Esophagus squamous epithelium (tissue), 5 donors: Measurements from ENCODE around the gene SCNN1G. TPM values are rescaled to one million over a fixed set of nuclear protein-coding genes. Genes with fewer than 3 reads are reported as not detected.
"Not testable (repeated sequence)": the region's sequence is repeated elsewhere in the genome, so short reads cannot be mapped to it uniquely, and the experiment has no call there.

ENCODE experiments used
- DNase-seq: peaks from one replicate; lab custom pipeline; 2025; lab: John Stamatoyannopoulos, UW
- H3K27ac ChIP-seq, 4 donors: fragments of 200-600 bp; sonication (generic); one replicate each; pipeline ENCODE4 v1.5.1; 2016 to 2019; ENCODE audit warnings: mild to moderate bottlenecking in 1 of 4
- H3K27me3 ChIP-seq, 4 donors: fragments of 200-600 bp; sonication (generic); 1 replicate in 3 of 4; 2 replicates in 1 of 4; pipeline versions ENCODE4 v1.5.1 to v1.6.0; 2017 to 2021; ENCODE audit warnings: antibody characterized with exemption in 1 of 4
- H3K36me3 ChIP-seq, 3 donors: fragments of 200-600 bp; sonication (generic); one replicate each; pipeline ENCODE4 v1.5.1; 2016 to 2019
- H3K4me1 ChIP-seq, 3 donors: fragments of 200-600 bp; sonication (generic); one replicate each; pipeline ENCODE4 v1.5.1; 2017 to 2019
- H3K4me3 ChIP-seq, 4 donors: fragments of 200-600 bp; sonication (generic); 1 replicate in 3 of 4; 2 replicates in 1 of 4; pipeline ENCODE4 v1.5.1; 2016 to 2019; ENCODE audit warnings: mild to moderate bottlenecking in 2 of 4, moderate library complexity in 1 of 4
- H3K9me3 ChIP-seq, 3 donors: fragments of 200-600 bp; sonication (generic); one replicate each; pipeline ENCODE4 v1.5.1; 2016 to 2019
- POLR2A ChIP-seq, 4 donors: fragments of 450-650 bp; IDR thresholded peaks; one replicate each; pipeline ENCODE4 v1.6.1; 2017; ENCODE audit warnings: antibody characterized with exemption in 4 of 4, mild to moderate bottlenecking in 4 of 4, moderate library complexity in 3 of 4
- WGBS, 2 donors: methylation state at CpG; one replicate each; pipeline ENCODE4 v1.1.5; 2018; 5-methylcytosine and 5-hydroxymethylcytosine counted together
- intact Hi-C: fragments of 100-400 bp; cut with DNase I; formaldehyde crosslinking; loops from one replicate; pipeline ENCODE4 v1.15.0; 2022
- total RNA-seq, 4 donors: library from RNA; depleted of rRNA; stranded (reverse); fragments of >200 nt; gene quantifications; one replicate each; pipeline ENCODE4 v1.1.0, GENCODE V29; 2016
- TF ChIP-seq, protein P1 (sequence below), 6 experiments: fragments of 450-650 bp in 4 of 6; fragments of 200-600 bp in 2 of 6; sonication (generic) in 2 of 6; IDR thresholded peaks; one replicate each; pipeline ENCODE4 v1.5.1; 2016 to 2019; ENCODE audit warnings: antibody characterized with exemption in 6 of 6, mild to moderate bottlenecking in 4 of 6, moderate library complexity in 4 of 6
- donor health status: DM: yes; HTN: yes; CAD: no.

The SCNN1G gene
- total RNA-seq, 4 donors from 2014 or later = 5.0 to 10.8 (median 7.0) TPM

DNA sequence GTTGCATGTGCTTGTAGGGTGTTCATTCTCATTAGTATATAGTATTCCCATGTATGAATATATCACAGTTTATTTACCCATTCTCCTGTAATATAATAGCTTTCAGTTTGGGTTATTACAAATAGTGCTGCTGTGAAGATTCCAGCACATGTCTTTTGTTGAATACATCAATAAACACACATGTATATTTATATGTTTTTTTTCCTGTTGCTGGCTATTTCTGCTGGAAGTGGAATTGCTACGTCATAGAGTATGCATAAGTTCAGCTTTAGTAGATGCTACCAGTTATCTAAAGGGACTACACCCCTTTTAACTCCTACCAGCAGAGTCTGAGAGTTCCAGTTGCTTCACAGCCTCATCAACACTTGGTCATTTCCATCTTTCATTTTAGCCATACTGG lies 67.3 kb downstream of the SCNN1G start:
- DNase-seq = no peak
- 63 to 74% methylated on average over 1 of the region's 1 CpG for WGBS, 2 donors
- intact Hi-C loops = no loop called here

DNA sequence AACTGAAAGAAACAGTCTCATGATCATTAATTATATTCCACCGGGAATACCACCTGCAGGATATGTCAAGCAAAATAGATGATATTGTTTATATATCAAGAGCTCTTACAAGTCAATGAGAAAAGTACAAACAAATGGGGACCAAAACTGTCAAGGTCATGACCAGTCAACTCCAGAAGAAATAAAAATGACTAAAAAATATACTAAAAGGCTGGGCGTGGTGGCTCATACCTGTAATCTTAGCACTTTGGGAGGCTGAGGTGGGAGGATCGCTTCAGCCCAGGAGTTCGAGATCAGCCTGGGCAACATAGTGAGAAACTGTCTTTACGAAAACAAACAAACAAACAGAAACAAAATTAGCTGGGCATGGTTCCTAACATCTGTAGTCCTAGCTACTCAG lies 69.8 kb downstream of the SCNN1G start:
- 78 to 83% methylated on average over 5 of the region's 5 CpGs for WGBS, 2 donors
- H3K27me3 ChIP-seq = no peaks in the 10 kb centered on the region
- intact Hi-C loops = no loop called here

More for the DNA sequence above, 67.3 kb downstream of the SCNN1G start:
- Histone ChIP-seq H3K9me3 (no peaks in the 10 kb centered on the region), H3K4me3 (no peak overlapping the region), H3K27me3 (no peaks in the 10 kb centered on the region), H3K27ac (no peak overlapping the region), H3K36me3 (no peaks in the 10 kb centered on the region), H3K4me1 (peaks cover 0 to 14% (median 0%) of the 10 kb centered on the region in 3 donors)
- no peak for TF ChIP-seq POLR2A (IDR thresholded peaks at IDR 0.05)
- TF ChIP-seq, protein P1, sequence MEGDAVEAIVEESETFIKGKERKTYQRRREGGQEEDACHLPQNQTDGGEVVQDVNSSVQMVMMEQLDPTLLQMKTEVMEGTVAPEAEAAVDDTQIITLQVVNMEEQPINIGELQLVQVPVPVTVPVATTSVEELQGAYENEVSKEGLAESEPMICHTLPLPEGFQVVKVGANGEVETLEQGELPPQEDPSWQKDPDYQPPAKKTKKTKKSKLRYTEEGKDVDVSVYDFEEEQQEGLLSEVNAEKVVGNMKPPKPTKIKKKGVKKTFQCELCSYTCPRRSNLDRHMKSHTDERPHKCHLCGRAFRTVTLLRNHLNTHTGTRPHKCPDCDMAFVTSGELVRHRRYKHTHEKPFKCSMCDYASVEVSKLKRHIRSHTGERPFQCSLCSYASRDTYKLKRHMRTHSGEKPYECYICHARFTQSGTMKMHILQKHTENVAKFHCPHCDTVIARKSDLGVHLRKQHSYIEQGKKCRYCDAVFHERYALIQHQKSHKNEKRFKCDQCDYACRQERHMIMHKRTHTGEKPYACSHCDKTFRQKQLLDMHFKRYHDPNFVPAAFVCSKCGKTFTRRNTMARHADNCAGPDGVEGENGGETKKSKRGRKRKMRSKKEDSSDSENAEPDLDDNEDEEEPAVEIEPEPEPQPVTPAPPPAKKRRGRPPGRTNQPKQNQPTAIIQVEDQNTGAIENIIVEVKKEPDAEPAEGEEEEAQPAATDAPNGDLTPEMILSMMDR (IDR thresholded peaks at IDR 0.05) = no peak

DNA sequence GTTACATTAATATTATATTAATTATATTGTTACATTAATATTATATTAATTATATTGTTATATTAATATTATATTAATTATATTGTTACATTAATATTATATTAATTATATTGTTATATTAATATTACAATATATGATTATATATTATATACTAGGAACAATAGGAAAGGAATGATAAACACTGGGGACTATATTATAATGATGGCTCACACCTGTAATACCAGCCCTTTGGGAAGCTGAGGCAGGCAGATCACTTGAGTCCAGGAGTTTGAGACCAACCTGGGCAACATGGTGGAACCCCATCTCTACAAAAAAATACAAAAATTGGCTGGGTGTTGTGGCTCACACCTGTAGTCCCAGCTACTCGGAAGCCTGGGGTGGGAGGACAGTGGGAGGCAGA lies 71.1 kb downstream of the SCNN1G start:
- H3K4me3 ChIP-seq, DNase-seq, intact Hi-C loops, H3K36me3 ChIP-seq, H3K27me3 ChIP-seq, H3K9me3 ChIP-seq, H3K27ac ChIP-seq: not testable (repeated sequence)
- H3K4me1 ChIP-seq = peaks cover 0 to 34% (median 0%) of the 10 kb centered on the region in 3 donors
- WGBS, 2 donors = 89 to 95% methylated on average over 1 of the region's 1 CpG

More for the DNA sequence above, 69.8 kb downstream of the SCNN1G start:
- DNase-seq = no peak
- Histone ChIP-seq H3K27ac (no peak overlapping the region), H3K4me3 (no peak overlapping the region), H3K36me3 (no peaks in the 10 kb centered on the region), H3K4me1 (peaks cover 0 to 31% (median 0%) of the 10 kb centered on the region in 3 donors), H3K9me3 (no peaks in the 10 kb centered on the region)
- TF ChIP-seq POLR2A (IDR thresholded peaks at IDR 0.05) = no peak
- TF ChIP-seq, protein P1 (IDR thresholded peaks at IDR 0.05) = no peak

DNA sequence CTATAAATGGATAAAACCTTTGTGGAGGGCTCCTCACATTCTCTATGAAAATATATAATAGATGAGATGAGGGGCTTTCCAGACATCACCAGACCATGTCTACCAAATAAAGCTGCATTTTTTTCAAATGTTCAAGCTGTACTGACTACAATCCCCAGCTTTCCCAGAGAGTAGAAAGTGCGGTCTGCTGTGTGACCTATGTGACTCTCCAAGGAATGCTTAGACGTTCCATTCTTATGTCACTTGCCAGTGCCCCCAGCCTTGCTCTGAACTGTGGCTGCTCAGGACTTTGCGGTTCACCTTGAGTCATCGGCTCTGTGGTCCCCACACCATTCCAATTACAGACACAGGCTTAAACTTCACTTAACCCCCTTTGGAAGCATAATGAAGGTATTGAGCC lies 71.8 kb downstream of the SCNN1G start:
- Histone ChIP-seq H3K4me3 (no peak overlapping the region), H3K36me3 (no peaks in the 10 kb centered on the region), H3K4me1 (peaks cover 0 to 38% (median 0%) of the 10 kb centered on the region in 3 donors), H3K9me3 (no peaks in the 10 kb centered on the region), H3K27ac (no peak overlapping the region), H3K27me3 (no peaks in the 10 kb centered on the region)
- TF ChIP-seq, protein P1 (IDR thresholded peaks at IDR 0.05) = no peak
- TF ChIP-seq POLR2A (IDR thresholded peaks at IDR 0.05) = no peak
- WGBS, 2 donors = 63 to 79% methylated on average over 3 to 4 of the region's 4 CpGs
- DNase-seq = no peak
- intact Hi-C loops = no loop called here

DNA sequence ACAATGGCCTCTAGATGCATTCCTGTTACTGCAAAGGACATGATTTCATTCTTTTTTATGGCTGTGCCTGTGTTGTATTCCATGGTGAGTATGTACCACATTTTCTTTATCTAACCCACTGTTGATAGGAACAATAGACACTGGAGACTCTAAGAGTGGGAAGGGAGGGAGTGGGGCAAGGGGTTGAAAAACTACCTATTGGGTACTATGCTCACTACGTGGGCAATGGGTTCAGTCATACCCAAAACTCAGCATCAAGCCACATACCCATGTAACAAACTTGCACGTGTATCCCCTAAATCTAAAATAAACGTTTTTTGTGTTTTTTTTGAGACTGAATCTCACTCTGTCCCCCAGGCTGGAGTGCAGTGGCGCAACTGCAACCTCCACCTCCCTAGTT lies 72.5 kb downstream of the SCNN1G start:
- Histone ChIP-seq H3K4me3 (no peak overlapping the region), H3K9me3 (no peaks in the 10 kb centered on the region), H3K27me3 (no peaks in the 10 kb centered on the region), H3K4me1 (peaks cover 0 to 42% (median 0%) of the 10 kb centered on the region in 3 donors), H3K36me3 (no peaks in the 10 kb centered on the region), H3K27ac (no peak overlapping the region)
- DNase-seq = no peak
- intact Hi-C loops = no loop called here
- no peak for TF ChIP-seq POLR2A (IDR thresholded peaks at IDR 0.05)
- TF ChIP-seq, protein P1 (IDR thresholded peaks at IDR 0.05) = no peak
- WGBS, 2 donors = 57 to 69% methylated on average over 4 of the region's 4 CpGs

DNA sequence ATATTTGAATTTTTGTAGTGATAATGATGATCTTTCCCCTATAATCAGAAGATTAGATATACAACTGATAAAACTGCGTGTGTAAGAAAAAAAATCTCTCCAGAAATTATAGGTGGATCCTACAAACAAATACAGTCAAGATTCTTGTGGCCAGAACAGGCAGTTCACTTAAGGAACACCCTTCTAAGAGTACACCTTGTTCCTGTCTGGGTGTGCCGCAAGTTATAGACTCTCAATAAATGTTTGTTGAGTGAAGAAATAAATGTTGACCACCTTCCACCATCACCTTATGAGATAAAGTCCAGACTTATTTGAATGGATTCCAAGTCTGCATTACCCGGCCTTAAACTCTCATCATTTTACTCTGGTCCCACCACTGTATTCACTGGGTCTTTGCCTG lies 73.9 kb downstream of the SCNN1G start:
- H3K27ac ChIP-seq = peak overlapping the region in 2 of 4 donors; percentile 77 to 89
- H3K36me3 ChIP-seq = no peaks in the 10 kb centered on the region
- H3K9me3 ChIP-seq = no peaks in the 10 kb centered on the region
- DNase-seq = no peak
- peaks cover 0 to 42% (median 0%) of the 10 kb centered on the region in 3 donors for H3K4me1 ChIP-seq
- WGBS, 2 donors = 71 to 73% methylated on average over 3 of the region's 3 CpGs
- intact Hi-C loops = no loop called here
- H3K27me3 ChIP-seq = no peaks in the 10 kb centered on the region
- TF ChIP-seq, protein P1 (IDR thresholded peaks at IDR 0.05) = no peak
- no peak for TF ChIP-seq POLR2A (IDR thresholded peaks at IDR 0.05)
- no peak overlapping the region for H3K4me3 ChIP-seq
